Activated T-cell treated with anti-CD3 and anti-CD28 coated beads, Interleukin-2, amount 50 U/mL, for 24 hours (primary cell): ENCODE measurements around the gene TTC28.

Source experiments
- DNase-seq: peaks from one replicate; pipeline ENCODE4 v3.0.0-alpha.2; 2020
- H3K27ac Mint-ChIP-seq: 2 replicates; pipeline ENCODE4 v1.8.0; 2020; ENCODE audit warnings: mild to moderate bottlenecking, mixed read lengths
- H3K27me3 Mint-ChIP-seq: 2 replicates; pipeline ENCODE4 v1.8.0; 2020; ENCODE audit warnings: mixed read lengths
- H3K36me3 Mint-ChIP-seq: 2 replicates; pipeline ENCODE4 v1.8.0; 2020; ENCODE audit warnings: low read depth, mixed read lengths
- H3K4me1 Mint-ChIP-seq: 2 replicates; pipeline ENCODE4 v1.8.0; 2020; ENCODE audit warnings: low read depth, mixed read lengths
- H3K4me3 Mint-ChIP-seq: 2 replicates; pipeline ENCODE4 v1.8.0; 2020; ENCODE audit warnings: mild to moderate bottlenecking, moderate library complexity, mixed read lengths
- H3K9me3 Mint-ChIP-seq: 2 replicates; pipeline ENCODE4 v1.8.0; 2020; ENCODE audit warnings: mixed read lengths

Gene TTC28

DNA sequence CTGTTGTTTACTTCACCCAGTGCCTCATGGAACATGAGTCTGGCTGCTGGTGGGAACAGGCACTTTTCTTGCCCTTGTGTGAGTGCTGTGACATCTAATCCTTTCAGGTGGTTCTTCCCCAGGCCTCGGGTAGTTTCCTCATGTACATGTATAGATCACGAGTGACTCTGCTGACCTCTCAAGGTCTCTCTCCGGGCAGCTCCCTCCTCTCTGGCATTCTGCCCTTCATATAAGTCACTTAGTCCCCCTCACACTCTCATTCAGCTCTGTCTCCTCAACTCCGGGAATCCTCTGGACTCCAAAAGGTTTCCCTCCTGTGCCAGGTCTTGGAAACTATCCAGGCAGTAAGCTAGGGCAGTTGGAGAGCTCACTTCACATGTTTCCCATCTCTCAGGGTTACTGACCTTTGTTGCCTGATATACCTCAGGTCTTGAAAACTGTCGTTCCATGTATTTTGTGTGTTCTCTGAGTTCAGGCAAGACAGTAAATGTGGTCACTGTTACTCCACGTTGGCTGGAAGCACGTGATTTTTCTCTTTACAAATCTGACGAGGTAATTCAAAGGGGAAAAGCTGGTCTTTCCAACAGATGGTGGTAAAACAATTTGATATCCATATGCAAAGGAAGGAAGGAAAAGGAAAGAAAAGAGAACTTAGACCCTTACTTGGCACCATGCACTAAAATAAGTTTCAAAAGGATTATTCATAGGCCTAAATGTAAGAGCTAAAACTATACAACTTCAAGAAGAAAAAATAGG lies 720.1 kb downstream of the TTC28 start:
- no peaks in the 10 kb centered on the region for H3K27me3 Mint-ChIP-seq
- no peak for DNase-seq
- H3K9me3 Mint-ChIP-seq, result no peaks in the 10 kb centered on the region
- H3K4me1 Mint-ChIP-seq, result no peaks in the 10 kb centered on the region
- no peaks in the 10 kb centered on the region for H3K36me3 Mint-ChIP-seq
- no peak overlapping the region for H3K27ac Mint-ChIP-seq
- H3K4me3 Mint-ChIP-seq, result no peak overlapping the region

DNA sequence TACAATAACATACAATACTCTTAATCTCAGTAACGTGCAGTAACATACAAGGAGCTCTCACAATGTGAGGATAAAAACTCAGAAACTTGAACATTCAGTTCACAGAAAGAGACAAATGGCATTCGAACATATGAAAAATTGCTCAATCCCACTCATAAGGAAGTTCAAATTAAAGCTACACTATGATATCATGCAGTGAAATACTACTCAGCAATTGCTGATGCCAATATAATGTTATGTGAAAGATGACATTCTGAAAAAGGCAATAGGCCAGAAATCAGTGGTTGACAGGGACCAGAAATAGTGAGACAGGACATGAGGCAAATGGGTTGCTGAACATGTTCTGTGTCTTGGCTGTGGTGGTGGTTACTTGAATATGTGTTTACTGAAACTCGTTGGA lies 726.9 kb downstream of the TTC28 start:
- H3K27me3 Mint-ChIP-seq, result no peaks in the 10 kb centered on the region
- no peak overlapping the region for H3K4me3 Mint-ChIP-seq
- DNase-seq, result no peak
- no peak overlapping the region for H3K27ac Mint-ChIP-seq
- no peaks in the 10 kb centered on the region for H3K4me1 Mint-ChIP-seq
- H3K9me3 Mint-ChIP-seq, result no peaks in the 10 kb centered on the region
- H3K36me3 Mint-ChIP-seq, result peaks cover 2% of the 10 kb centered on the region

DNA sequence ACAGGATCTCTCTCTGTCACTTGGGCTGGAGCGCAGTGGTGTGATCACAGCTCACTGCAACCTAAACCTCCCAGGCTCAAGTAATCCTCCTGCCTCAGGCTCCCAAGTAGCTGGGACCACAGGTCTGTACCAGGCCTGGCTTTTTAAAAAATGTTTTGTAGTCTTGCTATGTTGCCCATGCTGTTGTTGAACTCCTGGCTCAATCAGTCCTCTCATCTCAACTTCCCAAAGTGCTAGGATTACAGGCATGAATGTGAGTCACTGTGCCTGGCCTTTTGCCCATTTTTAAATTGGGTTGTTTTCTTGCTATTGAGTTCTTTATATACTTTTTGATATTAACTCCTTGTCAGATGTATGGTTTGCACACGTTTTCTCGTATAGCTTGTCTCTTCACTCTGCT lies 727.5 kb downstream of the TTC28 start:
- no peak for DNase-seq
- Mint-ChIP-seq H3K4me1 (no peaks in the 10 kb centered on the region), H3K27ac (no peak overlapping the region), H3K9me3 (no peaks in the 10 kb centered on the region), H3K27me3 (no peaks in the 10 kb centered on the region), H3K4me3 (no peak overlapping the region), H3K36me3 (peaks cover 3% of the 10 kb centered on the region)

DNA sequence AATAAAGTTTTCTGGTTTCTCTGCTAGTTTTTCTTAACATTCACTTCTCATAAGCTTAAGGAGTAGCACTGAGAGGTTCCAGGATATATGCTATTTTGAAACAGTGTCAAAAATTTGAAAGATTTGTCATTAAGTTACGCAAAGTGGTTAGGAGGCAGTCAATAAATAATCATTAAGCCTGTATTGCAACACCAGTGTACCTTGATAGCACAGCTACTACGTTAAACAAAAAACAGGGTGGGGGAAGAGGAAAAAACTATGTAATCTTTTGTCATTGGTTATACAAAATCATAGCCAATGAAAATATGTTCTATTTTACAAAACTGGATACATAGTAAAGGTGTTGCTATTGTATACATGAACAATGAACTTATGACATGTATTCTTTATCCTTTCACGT lies 730.2 kb downstream of the TTC28 start:
- peaks cover 4% of the 10 kb centered on the region for H3K36me3 Mint-ChIP-seq
- H3K9me3 Mint-ChIP-seq, result no peaks in the 10 kb centered on the region
- H3K4me1 Mint-ChIP-seq, result no peaks in the 10 kb centered on the region
- no peak for DNase-seq
- no peaks in the 10 kb centered on the region for H3K27me3 Mint-ChIP-seq
- no peak overlapping the region for H3K4me3 Mint-ChIP-seq
- H3K27ac Mint-ChIP-seq, result no peak overlapping the region

DNA sequence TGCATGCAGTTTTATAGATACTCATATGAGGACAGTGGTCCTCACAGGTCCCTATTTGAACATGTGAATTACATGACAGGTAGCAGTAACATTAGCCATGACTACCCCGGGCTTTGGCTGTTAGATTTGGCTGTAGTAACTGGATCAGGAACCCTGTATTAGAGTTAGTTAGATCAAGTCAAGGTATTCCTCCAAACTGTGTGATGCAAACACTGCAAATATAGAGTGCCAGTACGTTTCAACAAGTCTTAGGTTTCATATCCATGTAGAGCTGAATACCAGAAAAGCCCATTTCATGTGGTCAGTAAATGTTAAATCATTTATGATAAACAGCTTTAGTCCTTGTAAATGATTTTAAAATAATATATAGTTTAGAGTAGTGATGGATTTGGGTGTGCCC lies 731.1 kb downstream of the TTC28 start:
- Mint-ChIP-seq H3K36me3 (peaks cover 6% of the 10 kb centered on the region), H3K27me3 (no peaks in the 10 kb centered on the region), H3K4me3 (no peak overlapping the region), H3K4me1 (no peaks in the 10 kb centered on the region), H3K9me3 (no peaks in the 10 kb centered on the region), H3K27ac (no peak overlapping the region)
- no peak for DNase-seq

DNA sequence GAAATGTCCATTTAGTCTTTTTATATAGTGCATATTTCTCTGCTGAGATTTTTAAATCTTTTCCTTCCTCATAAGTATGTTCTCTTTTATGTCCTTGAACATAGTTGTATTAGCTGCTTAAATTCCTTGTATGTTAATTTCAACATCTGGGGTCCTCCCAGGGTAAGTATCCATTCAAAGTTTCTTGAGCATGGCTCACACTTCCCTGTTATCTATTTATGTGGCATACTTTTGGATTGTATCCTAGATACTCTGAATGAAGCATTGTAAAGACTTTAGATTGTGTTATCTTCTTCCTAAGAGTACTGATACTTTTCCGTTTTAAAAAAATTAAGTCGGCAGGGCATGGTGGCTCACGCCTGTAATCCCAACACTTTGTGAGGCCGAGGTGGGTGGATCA lies 732.2 kb downstream of the TTC28 start:
- Mint-ChIP-seq H3K27ac (no peak overlapping the region), H3K36me3 (peaks cover 6% of the 10 kb centered on the region), H3K4me3 (no peak overlapping the region), H3K27me3 (no peaks in the 10 kb centered on the region), H3K9me3 (no peaks in the 10 kb centered on the region), H3K4me1 (no peaks in the 10 kb centered on the region)
- DNase-seq, result no peak

DNA sequence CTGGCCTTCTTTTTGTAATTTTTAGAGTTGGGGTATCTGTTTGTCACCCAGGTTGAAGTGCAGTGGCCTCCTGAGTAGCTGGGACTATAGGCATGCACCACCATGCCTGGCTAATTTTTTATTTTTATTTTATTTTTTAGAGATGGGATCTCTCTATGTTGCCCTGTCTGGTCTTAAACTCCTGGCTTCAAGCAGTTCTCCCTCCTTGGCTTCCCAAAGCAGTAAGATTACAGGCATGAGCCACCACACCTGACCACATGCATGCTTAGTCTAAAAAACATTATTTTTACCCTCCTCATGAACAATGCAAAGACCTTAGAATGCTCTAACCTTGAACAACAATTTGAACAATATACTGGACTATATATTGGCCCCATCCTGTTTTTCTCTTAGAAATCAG lies 738.5 kb downstream of the TTC28 start:
- H3K9me3 Mint-ChIP-seq, result no peaks in the 10 kb centered on the region
- peaks cover 11% of the 10 kb centered on the region for H3K36me3 Mint-ChIP-seq
- no peaks in the 10 kb centered on the region for H3K27me3 Mint-ChIP-seq
- DNase-seq, result no peak
- peaks cover 4% of the 10 kb centered on the region for H3K4me1 Mint-ChIP-seq
- H3K27ac Mint-ChIP-seq, result no peak overlapping the region
- H3K4me3 Mint-ChIP-seq, result no peak overlapping the region

DNA sequence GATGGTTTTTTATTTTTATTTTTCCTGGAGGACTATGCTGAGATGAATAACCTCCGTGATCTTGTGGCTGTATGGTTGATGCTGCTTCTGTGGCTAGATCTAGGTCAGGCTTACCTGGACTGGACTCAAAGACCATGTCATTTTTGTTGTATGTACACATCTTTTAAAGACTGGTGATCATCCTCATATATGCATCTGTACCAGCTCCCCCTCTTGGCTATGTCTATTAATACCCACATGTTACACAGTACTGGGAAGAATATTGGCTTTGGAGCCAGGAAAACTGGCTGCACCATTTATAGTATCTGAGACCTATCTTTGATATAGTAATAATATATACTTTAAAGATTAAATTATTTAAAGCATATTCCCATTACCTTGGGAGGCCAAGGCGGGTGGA lies 742.2 kb downstream of the TTC28 start:
- DNase-seq, result no peak
- Mint-ChIP-seq H3K4me3 (no peak overlapping the region), H3K36me3 (peaks cover 17% of the 10 kb centered on the region)

DNA sequence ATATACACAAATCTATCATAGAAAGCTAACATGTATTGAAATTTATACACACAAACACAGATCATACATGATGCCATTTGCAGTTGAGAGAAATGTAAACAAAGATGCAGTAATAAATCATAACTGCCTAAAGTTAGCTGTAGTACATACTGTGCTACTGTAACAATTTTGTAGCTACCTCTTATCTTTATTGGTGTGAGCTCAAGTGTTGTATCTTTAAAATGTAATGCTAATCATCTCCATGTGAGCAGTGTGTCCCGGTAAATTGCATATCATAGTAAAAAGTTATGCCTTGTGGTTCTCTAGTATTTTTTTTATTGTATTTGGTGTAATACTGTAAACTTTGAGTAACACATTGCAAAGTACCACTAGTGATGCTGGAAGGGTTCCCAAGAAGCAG lies 743.7 kb downstream of the TTC28 start:
- Mint-ChIP-seq H3K27me3 (no peaks in the 10 kb centered on the region), H3K27ac (no peak overlapping the region), H3K4me3 (no peak overlapping the region), H3K36me3 (peaks cover 10% of the 10 kb centered on the region), H3K9me3 (no peaks in the 10 kb centered on the region), H3K4me1 (peaks cover 4% of the 10 kb centered on the region)
- DNase-seq, result no peak

More for the DNA sequence above, 742.2 kb downstream of the TTC28 start:
- Mint-ChIP-seq H3K27me3 (no peaks in the 10 kb centered on the region), H3K4me1 (peaks cover 4% of the 10 kb centered on the region), H3K9me3 (no peaks in the 10 kb centered on the region), H3K27ac (no peak overlapping the region)

DNA sequence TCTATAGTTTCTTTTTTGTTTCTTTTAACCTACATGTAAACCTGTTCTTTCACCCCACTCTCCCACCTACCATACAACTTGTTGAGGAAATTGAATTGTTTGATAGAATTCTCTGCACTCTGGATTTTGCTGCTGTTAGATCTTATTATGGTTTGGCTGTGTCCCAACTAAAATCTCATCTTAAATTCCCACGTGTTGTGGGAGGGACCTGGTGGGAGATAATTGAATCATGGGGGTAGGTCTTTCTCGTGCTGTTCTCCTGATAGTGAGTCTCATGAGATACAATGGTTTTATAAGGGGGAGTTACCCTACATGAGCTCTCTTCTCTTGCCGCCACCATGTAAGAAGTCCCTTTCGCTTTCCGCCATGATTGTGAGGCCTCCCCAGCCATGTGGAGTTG lies 745.6 kb downstream of the TTC28 start:
- H3K27me3 Mint-ChIP-seq, result no peaks in the 10 kb centered on the region
- no peak overlapping the region for H3K27ac Mint-ChIP-seq
- DNase-seq, result no peak
- H3K36me3 Mint-ChIP-seq, result peaks cover 10% of the 10 kb centered on the region
- H3K4me3 Mint-ChIP-seq, result no peak overlapping the region
- H3K9me3 Mint-ChIP-seq, result no peaks in the 10 kb centered on the region
- H3K4me1 Mint-ChIP-seq, result no peaks in the 10 kb centered on the region

DNA sequence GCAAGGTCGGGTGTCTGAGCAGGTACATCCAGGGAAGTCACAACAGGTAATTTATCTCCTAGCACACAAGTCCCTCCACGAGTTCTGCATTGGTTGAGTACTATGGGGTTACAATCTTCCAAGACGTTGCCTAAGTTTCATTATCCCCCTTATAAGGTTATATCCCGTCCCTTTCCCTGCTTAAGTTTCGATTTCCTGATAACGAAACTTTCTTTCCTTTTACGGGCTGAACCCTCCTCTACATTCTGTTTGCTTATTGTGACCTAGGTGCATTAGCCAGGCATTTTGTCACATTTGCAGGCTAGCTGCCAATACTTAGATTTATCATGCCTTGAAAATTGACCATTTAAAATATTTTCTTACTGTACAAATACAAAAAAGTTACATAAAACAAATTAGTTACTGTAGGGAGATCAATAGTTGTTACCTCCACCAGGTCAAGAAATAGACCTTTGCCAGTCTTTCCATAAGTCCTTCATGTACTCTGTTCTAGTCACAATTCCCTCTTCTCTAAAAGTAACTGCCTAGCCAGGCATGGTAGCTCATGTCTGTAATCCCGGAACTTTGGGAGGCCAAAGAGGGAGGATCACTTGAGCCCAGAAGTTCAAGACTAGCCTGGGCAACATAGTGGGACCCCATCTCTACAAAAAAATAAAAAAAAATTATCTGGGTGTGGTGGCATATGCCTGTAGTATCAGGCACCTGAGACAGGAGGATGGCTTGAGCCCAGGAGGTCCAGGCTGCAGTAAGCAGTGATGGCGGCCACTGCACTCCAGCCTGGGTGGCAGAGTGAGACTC lies 746.3 kb downstream of the TTC28 start:
- Mint-ChIP-seq H3K4me3 (no peak overlapping the region), H3K36me3 (peaks cover 10% of the 10 kb centered on the region), H3K27me3 (no peaks in the 10 kb centered on the region), H3K9me3 (no peaks in the 10 kb centered on the region), H3K27ac (no peak overlapping the region), H3K4me1 (no peaks in the 10 kb centered on the region)
- DNase-seq, result no peak

DNA sequence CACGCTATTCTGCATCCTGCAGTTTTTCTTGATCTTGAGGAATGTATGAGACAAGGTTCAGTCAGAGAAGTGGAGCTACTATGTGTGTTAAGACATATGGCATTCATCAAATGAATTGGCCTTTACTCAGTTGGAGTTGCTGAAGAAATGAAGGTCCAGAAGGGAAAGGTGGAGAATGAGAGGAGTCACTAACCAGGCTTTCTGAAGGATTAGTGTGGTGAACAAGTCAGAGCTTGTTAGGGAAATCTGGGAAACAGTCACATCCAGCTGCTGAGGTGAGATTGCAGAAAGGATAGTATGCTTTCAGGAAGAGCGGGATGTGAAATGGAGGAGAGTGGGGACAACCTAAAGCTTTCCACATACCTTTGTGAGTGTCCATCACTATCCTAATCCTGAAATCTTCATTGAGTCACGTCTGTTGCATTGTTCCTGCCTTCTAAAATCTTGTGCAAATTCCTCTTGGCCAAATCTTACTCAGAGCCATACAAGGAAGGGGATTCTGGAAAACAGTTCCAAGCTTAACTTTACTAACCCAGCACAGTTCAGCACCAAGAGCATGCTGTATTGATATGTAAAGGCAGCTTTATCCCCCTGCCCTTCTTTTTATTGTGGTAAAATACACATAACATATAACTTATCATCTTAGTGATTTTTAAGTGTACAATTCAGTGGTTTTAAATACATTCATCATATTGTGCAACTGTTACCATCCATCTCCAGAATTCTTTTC lies 749.1 kb downstream of the TTC28 start:
- no peak for DNase-seq
- no peaks in the 10 kb centered on the region for H3K9me3 Mint-ChIP-seq
- no peak overlapping the region for H3K27ac Mint-ChIP-seq
- peaks cover 3% of the 10 kb centered on the region for H3K36me3 Mint-ChIP-seq
- H3K4me3 Mint-ChIP-seq, result no peak overlapping the region
- peaks cover 15% of the 10 kb centered on the region for H3K4me1 Mint-ChIP-seq
- H3K27me3 Mint-ChIP-seq, result no peaks in the 10 kb centered on the region
